AG04449 (cell line): ENCODE results near the gene FAM209B.
"Not testable (repeated sequence)": the region's sequence is repeated elsewhere in the genome, so short reads cannot be mapped to it uniquely, and the experiment has no call there.

Experiments
- CTCF ChIA-PET: fragments of 350-600 bp; formaldehyde crosslinking; extraction: SDS; loops from one replicate; lab custom pipeline; 2021; ENCODE audit warnings: antibody characterized with exemption; lab: Yijun Ruan, JAX
- POLR2A ChIA-PET: fragments of 400-600, 350-600 bp; formaldehyde crosslinking; extraction: SDS; loops from one replicate; lab custom pipeline; 2020; ENCODE audit warnings: antibody characterized with exemption, inconsistent platforms; lab: Yijun Ruan, JAX
- DNase-seq: peaks from one replicate; pipeline ENCODE4 v3.0.0-alpha.2; 2010; ENCODE audit warnings: low read depth, low spot score
- H3K4me3 ChIP-seq: 2 replicates; pipeline ENCODE4 v1.5.1; 2011; ENCODE audit warnings: low read depth, mild to moderate bottlenecking, control low read depth, low read length
- TF ChIP-seq, protein P1 (sequence below): IDR thresholded peaks from one replicate; pipeline ENCODE4 v1.5.1; 2011; ENCODE audit warnings: mild to moderate bottlenecking, moderate library complexity, low read length, control low read depth, inconsistent platforms; ENCODE audit not compliant: insufficient read depth; ENCODE audit errors: missing control alignments

Gene FAM209B

GRCh38 chr20:56554869-56555268 lies 21.8 kb downstream of the FAM209B start:
- CTCF ChIA-PET, result interaction anchor here (0.5 to 1.5 kb wide), 5 partner anchors 22 to 792 kb away, joined by 3 to 7 read pairs (median 3); no protein-coding TSS in a partner anchor
- DNase-seq, result peak; percentile 88
- no peak overlapping the region for H3K4me3 ChIP-seq
- POLR2A ChIA-PET, result interaction anchor here (0.6 kb wide), 1 partner anchor 82 kb away, joined by 3 read pairs; no protein-coding TSS in a partner anchor
- TF ChIP-seq, protein P1, sequence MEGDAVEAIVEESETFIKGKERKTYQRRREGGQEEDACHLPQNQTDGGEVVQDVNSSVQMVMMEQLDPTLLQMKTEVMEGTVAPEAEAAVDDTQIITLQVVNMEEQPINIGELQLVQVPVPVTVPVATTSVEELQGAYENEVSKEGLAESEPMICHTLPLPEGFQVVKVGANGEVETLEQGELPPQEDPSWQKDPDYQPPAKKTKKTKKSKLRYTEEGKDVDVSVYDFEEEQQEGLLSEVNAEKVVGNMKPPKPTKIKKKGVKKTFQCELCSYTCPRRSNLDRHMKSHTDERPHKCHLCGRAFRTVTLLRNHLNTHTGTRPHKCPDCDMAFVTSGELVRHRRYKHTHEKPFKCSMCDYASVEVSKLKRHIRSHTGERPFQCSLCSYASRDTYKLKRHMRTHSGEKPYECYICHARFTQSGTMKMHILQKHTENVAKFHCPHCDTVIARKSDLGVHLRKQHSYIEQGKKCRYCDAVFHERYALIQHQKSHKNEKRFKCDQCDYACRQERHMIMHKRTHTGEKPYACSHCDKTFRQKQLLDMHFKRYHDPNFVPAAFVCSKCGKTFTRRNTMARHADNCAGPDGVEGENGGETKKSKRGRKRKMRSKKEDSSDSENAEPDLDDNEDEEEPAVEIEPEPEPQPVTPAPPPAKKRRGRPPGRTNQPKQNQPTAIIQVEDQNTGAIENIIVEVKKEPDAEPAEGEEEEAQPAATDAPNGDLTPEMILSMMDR, result no peak

- no peak overlapping the region for H3K4me3 ChIP-seq
- ChIA-PET CTCF (no interaction called here), POLR2A (no interaction called here)
- TF ChIP-seq, protein P1, result no peak
- DNase-seq, result no peak
Observed at GRCh38 chr20:56558968-56559367, 25.9 kb downstream of the FAM209B start.

DNA sequence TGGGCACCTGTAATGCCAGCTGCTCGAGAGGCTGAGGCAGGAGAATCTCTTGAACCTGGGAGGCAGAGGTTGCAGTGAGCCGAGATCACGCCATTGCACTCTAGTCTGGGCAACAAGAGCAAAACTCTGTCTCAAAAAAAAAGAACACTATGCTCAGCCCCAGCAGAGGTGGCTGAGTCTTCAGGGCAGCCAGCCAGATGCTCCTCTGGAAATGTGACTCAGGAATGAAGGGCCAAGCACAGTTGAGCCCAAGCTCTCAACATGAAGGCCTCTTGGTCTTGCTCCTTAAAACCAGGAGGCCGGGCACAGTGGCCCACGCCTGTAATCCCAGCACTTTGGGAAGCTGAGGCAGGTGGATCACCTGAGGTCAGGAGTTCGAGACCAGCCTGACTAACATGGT lies 31.5 kb downstream of the FAM209B start:
- CTCF ChIA-PET, result interaction anchor here (5.4 kb wide), 1 partner anchor 13 kb away, joined by 32 read pairs; no protein-coding TSS in a partner anchor
- POLR2A ChIA-PET, result not testable (repeated sequence)

DNA sequence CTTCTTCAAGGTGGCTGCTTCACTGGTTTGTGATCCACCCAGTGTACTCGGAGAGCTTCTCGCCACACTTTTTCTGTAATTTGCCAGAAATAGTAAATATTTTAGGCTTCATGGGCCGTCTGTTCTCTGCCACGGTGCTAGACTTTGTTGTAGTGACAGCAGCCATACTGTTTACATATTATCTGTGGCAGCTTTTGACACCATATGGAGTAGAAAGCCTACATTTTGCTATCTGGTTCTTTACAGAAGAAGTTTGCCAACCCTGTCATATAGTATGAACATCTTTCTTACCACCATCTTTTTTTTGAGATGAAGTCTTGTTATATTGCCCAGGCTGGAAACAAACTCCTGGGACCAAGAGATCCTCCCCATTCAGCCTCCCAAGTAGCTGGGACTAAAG lies 32.5 kb downstream of the FAM209B start:
- TF ChIP-seq, protein P1, result no peak
- no peak overlapping the region for H3K4me3 ChIP-seq
- DNase-seq, result no peak
- ChIA-PET POLR2A (no interaction called here), CTCF (interaction anchor here (1.3 to 5.4 kb wide), 2 partner anchors 14 to 18 kb away, joined by 5 to 32 read pairs; no protein-coding TSS in a partner anchor)

More for the DNA sequence above, 31.5 kb downstream of the FAM209B start:
- DNase-seq, H3K4me3 ChIP-seq: not testable (repeated sequence)

- TF ChIP-seq, protein P1, result no peak
- H3K4me3 ChIP-seq, result no peak overlapping the region
- ChIA-PET CTCF (interaction anchor here (0.6 to 5.4 kb wide), 2 partner anchors 15 to 208 kb away, joined by 3 to 32 read pairs; partner anchors contain the start of gene FAM210B), POLR2A (no interaction called here)
- no peak for DNase-seq
Observed at GRCh38 chr20:56566621-56567020, 33.6 kb downstream of the FAM209B start.

DNA sequence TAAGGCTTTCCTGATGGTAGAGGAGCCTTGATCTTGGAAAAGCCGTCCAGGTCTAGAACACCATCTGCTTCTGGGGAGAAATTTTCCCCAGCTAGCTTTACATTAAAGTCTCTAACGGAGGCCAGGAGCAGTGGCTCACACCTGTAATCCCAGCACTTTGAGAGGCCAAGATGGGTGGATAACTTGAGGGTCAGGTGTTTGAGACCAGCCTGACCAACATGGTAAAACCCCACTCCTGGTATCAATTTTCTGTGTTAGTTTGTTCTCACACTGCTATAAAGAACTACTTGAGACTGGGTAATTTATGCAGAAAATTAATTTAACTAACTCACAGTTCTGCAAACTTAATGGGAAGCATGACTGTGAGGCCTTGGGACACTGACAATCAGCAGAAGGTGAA lies 37.8 kb downstream of the FAM209B start:
- DNase-seq, result no peak
- TF ChIP-seq, protein P1, result no peak
- ChIA-PET POLR2A (no interaction called here), CTCF (no interaction called here)
- H3K4me3 ChIP-seq, result no peak overlapping the region

- no peak overlapping the region for H3K4me3 ChIP-seq
- ChIA-PET POLR2A (no interaction called here), CTCF (interaction anchor here (1.6 kb wide), 1 partner anchor 22 kb away, joined by 4 read pairs; no protein-coding TSS in a partner anchor)
- TF ChIP-seq, protein P1, result no peak
- no peak for DNase-seq
Observed at GRCh38 chr20:56572172-56572571, 39.1 kb downstream of the FAM209B start.
